Measurements from ENCODE around the gene PCID2.

PCID2 gene

GRCh38 chr13:113229161-113229560 is 20.7 kb upstream of the PCID2 start:
- POLR2A ChIA-PET = no interaction called here
- DNase-seq (ENCODE audit: extremely low spot score) = no peak
- CTCF ChIA-PET = interaction anchor here (1.4 to 2.7 kb wide), 2 partner anchors 12 to 53 kb away, joined by 3 to 6 read pairs; no protein-coding TSS in a partner anchor
- TF ChIP-seq CTCF (IDR thresholded peaks at IDR 0.05; ENCODE audit: control extremely low read depth, extremely low read depth, low read depth, missing control alignments) = no peak

GRCh38 chr13:113226873-113227450 is 18.5 kb upstream of the PCID2 start:
- no peak for TF ChIP-seq CTCF (IDR thresholded peaks at IDR 0.05; ENCODE audit: control extremely low read depth, extremely low read depth, low read depth, missing control alignments)
- no peak for DNase-seq (ENCODE audit: extremely low spot score)
- CTCF ChIA-PET = interaction anchor here (1.2 to 2.7 kb wide), 4 partner anchors 8 to 30 kb away, joined by 3 to 9 read pairs (median 6); no protein-coding TSS in a partner anchor
- POLR2A ChIA-PET = interaction anchor here (0.6 kb wide), 1 partner anchor 264 kb away, joined by 3 read pairs; the partner anchor contains the start of gene DCUN1D2

GRCh38 chr13:113225515-113225914 is 17.0 kb upstream of the PCID2 start:
- ChIA-PET CTCF (interaction anchor here (0.6 kb wide), 1 partner anchor 282 kb away, joined by 3 read pairs; no protein-coding TSS in a partner anchor), POLR2A (no interaction called here)
- DNase-seq (ENCODE audit: extremely low spot score) = no peak
- TF ChIP-seq CTCF (IDR thresholded peaks at IDR 0.05; ENCODE audit: control extremely low read depth, extremely low read depth, low read depth, missing control alignments) = no peak

- DNase-seq (ENCODE audit: extremely low spot score) = no peak
- TF ChIP-seq CTCF (IDR thresholded peaks at IDR 0.05; ENCODE audit: control extremely low read depth, extremely low read depth, low read depth, missing control alignments) = no peak
- CTCF ChIA-PET = no interaction called here
- POLR2A ChIA-PET = no interaction called here
These were observed 16.0 kb upstream of the PCID2 start for GRCh38 chr13:113224486-113224885.

GRCh38 chr13:113223070-113223469 is 14.6 kb upstream of the PCID2 start:
- TF ChIP-seq CTCF (IDR thresholded peaks at IDR 0.05; ENCODE audit: control extremely low read depth, extremely low read depth, low read depth, missing control alignments) = no peak
- DNase-seq (ENCODE audit: extremely low spot score) = no peak
- ChIA-PET POLR2A (no interaction called here), CTCF (no interaction called here)

GRCh38 chr13:113220877-113221276 is 12.4 kb upstream of the PCID2 start:
- ChIA-PET CTCF (no interaction called here), POLR2A (no interaction called here)
- no peak for TF ChIP-seq CTCF (IDR thresholded peaks at IDR 0.05; ENCODE audit: control extremely low read depth, extremely low read depth, low read depth, missing control alignments)
- no peak for DNase-seq (ENCODE audit: extremely low spot score)
